ENCODE results near the gene FAM193A. TPM values are rescaled to one million over a fixed set of nuclear protein-coding genes. Genes with fewer than 3 reads are reported as not detected.
A peak's percentile ranks its signal among the peaks of the same experiment; 100 is the strongest.

The FAM193A gene
- total RNA-seq, 2 experiments from 2014 or later = 28.4 to 30.0 TPM

DNA sequence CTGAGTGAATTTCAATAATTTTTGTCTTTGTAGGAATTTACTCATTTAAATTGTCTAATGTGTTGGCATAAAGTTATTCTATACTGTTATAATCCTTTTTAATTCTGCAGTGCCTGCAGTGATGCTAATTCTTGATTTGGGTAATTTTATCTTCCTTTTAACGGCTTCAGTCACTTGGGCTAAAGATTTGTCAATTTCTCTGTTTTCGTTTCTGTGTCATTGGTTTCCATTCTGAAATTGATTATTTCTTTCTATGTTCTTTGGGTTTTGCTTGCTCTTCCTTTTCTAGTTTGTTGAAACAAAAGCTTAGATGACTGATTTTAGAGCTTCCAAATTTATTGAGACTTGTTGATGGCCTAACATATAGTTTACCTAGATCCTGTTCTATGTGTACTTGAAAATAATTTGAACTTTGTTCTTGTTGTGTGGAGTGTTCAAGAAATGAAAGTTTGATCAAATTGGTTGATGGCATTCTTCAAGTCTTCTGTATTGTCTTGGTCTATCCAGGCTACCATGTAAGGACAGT, 130.3 kb downstream of the FAM193A start:
- Mint-ChIP-seq H3K4me3 (peak overlapping the region; percentile 1), H3K27me3 (no peaks in the 10 kb centered on the region), H3K36me3 (ENCODE audit: low read depth) (peaks cover 84% of the 10 kb centered on the region), H3K9me3 (no peaks in the 10 kb centered on the region), H3K4me1 (ENCODE audit: low read depth) (peaks cover 21% of the 10 kb centered on the region), H3K27ac (peak overlapping the region; percentile 56)
- ATAC-seq (ENCODE audit: poor library complexity) (no peak), DNase-seq (no peak)
- no peak overlapping the region for H3K27ac ChIP-seq (ENCODE audit: low read depth in 1 of 2, low read length in 2 of 2)
- ChIA-PET CTCF (no interaction called here), POLR2A (interaction anchor here (0.9 kb wide), 1 partner anchor 58 kb away, joined by 3 read pairs; no protein-coding TSS in a partner anchor)
- H3K4me3 ChIP-seq (ENCODE audit: low read length) = no peak overlapping the region
- no peaks in the 10 kb centered on the region for H3K27me3 ChIP-seq (ENCODE audit: control insufficient read depth in 1 of 2, insufficient read depth in 2 of 2, low read length in 2 of 2)
- no peaks in the 10 kb centered on the region for H3K9me3 ChIP-seq (ENCODE audit: control insufficient read depth in 1 of 2, insufficient read depth in 1 of 2, low read length in 2 of 2)
- H3K4me1 ChIP-seq (ENCODE audit: insufficient read depth, low read length) = peaks cover 4% of the 10 kb centered on the region
- intact Hi-C loops (cut with DNase I, micrococcal nuclease) = no loop called here
- H3K36me3 ChIP-seq (ENCODE audit: insufficient read depth, low read length) = peaks cover 42% of the 10 kb centered on the region
- TF ChIP-seq, protein P1, sequence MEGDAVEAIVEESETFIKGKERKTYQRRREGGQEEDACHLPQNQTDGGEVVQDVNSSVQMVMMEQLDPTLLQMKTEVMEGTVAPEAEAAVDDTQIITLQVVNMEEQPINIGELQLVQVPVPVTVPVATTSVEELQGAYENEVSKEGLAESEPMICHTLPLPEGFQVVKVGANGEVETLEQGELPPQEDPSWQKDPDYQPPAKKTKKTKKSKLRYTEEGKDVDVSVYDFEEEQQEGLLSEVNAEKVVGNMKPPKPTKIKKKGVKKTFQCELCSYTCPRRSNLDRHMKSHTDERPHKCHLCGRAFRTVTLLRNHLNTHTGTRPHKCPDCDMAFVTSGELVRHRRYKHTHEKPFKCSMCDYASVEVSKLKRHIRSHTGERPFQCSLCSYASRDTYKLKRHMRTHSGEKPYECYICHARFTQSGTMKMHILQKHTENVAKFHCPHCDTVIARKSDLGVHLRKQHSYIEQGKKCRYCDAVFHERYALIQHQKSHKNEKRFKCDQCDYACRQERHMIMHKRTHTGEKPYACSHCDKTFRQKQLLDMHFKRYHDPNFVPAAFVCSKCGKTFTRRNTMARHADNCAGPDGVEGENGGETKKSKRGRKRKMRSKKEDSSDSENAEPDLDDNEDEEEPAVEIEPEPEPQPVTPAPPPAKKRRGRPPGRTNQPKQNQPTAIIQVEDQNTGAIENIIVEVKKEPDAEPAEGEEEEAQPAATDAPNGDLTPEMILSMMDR (IDR thresholded peaks at IDR 0.05) = no peak

DNA sequence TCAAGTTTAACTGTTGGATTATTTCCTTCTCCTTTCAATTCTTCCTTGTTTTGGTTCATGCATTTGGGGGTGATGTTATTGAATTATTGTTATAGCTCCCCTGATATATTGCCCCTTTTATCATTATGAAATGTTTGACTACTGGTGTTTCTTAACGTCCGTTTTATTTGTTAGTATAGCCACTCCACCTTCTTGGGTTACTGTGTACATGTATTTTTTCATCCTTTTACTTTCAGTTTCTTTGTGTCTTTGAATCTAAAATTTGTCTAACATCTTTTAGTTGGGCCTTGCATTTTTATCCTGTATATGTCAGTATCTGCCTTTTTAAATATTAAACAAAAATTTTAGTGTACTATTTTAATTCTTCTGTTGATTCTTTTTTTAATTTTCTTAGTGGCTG, 131.0 kb downstream of the FAM193A start:
- peak in 1 of 14 experiments; percentile 23 for DNase-seq
- Mint-ChIP-seq H3K27ac (peak overlapping the region; percentile 56), H3K9me3 (no peaks in the 10 kb centered on the region), H3K4me3 (peak overlapping the region; percentile 47), H3K27me3 (no peaks in the 10 kb centered on the region), H3K36me3 (ENCODE audit: low read depth) (peaks cover 87% of the 10 kb centered on the region), H3K4me1 (ENCODE audit: low read depth) (peaks cover 25% of the 10 kb centered on the region)
- peaks cover 47% of the 10 kb centered on the region for H3K36me3 ChIP-seq (ENCODE audit: insufficient read depth, low read length)
- CTCF ChIA-PET = no interaction called here
- H3K27ac ChIP-seq (ENCODE audit: low read depth in 1 of 2, low read length in 2 of 2) = no peak overlapping the region
- no peaks in the 10 kb centered on the region for H3K27me3 ChIP-seq (ENCODE audit: control insufficient read depth in 1 of 2, insufficient read depth in 2 of 2, low read length in 2 of 2)
- no peak overlapping the region for H3K4me3 ChIP-seq (ENCODE audit: low read length)
- H3K4me1 ChIP-seq (ENCODE audit: insufficient read depth, low read length) = peaks cover 4% of the 10 kb centered on the region
- no peak for ATAC-seq (ENCODE audit: poor library complexity)
- POLR2A ChIA-PET = interaction anchor here (0.9 kb wide), 1 partner anchor 57 kb away, joined by 3 read pairs; no protein-coding TSS in a partner anchor
- no peaks in the 10 kb centered on the region for H3K9me3 ChIP-seq (ENCODE audit: control insufficient read depth in 1 of 2, insufficient read depth in 1 of 2, low read length in 2 of 2)
- intact Hi-C loops (cut with DNase I, micrococcal nuclease) = no loop called here
- TF ChIP-seq, protein P1 (IDR thresholded peaks at IDR 0.05) = no peak

DNA sequence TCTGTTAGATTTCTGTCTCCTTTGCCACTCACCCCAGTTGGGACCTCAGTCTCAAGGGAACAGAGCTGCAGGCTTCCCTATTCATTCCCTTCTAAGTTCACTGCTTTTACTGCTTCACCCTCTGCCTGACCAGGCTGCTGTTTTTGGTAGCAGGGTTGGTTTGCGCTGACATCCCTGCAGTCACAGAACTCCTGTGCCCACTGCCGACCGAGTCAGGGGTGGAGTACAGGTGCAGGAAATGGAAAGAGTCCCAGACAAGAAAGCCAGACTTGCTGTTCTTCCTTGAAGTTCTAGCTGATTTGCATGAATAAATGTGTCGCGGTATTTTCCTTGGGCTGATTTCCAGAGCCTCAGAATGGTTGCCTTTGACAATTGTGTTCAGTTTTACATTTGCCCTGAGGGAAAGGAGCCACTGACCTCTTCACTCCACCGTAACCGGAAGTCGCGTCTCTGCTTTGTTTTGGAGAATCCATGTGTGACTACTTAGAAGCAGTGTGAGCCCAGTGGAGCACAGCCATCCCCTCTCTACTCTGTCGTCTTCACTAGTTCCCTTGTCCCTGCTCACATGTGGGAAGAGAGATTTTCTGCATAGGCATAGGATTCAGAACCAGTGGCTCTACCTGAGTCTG, 134.9 kb downstream of the FAM193A start:
- peaks cover 93% of the 10 kb centered on the region for H3K36me3 Mint-ChIP-seq (ENCODE audit: low read depth)
- TF ChIP-seq, protein P1 (IDR thresholded peaks at IDR 0.05) = no peak
- CTCF ChIA-PET = no interaction called here
- Histone ChIP-seq H3K4me3 (ENCODE audit: low read length) (no peak overlapping the region), H3K4me1 (ENCODE audit: insufficient read depth, low read length) (peaks cover 4% of the 10 kb centered on the region), H3K27me3 (ENCODE audit: control insufficient read depth in 1 of 2, insufficient read depth in 2 of 2, low read length in 2 of 2) (no peaks in the 10 kb centered on the region), H3K27ac (ENCODE audit: low read depth in 1 of 2, low read length in 2 of 2) (no peak overlapping the region), H3K36me3 (ENCODE audit: insufficient read depth, low read length) (peaks cover 64% of the 10 kb centered on the region), H3K9me3 (ENCODE audit: control insufficient read depth in 1 of 2, insufficient read depth in 1 of 2, low read length in 2 of 2) (no peaks in the 10 kb centered on the region)
- H3K4me1 Mint-ChIP-seq (ENCODE audit: low read depth) = peaks cover 20% of the 10 kb centered on the region
- no peak for ATAC-seq (ENCODE audit: poor library complexity)
- H3K27ac Mint-ChIP-seq = no peak overlapping the region
- H3K27me3 Mint-ChIP-seq = no peaks in the 10 kb centered on the region
- intact Hi-C loops (cut with DNase I, micrococcal nuclease) = no loop called here
- no peaks in the 10 kb centered on the region for H3K9me3 Mint-ChIP-seq
- no peak for DNase-seq
- POLR2A ChIA-PET = no interaction called here
- H3K4me3 Mint-ChIP-seq = no peak overlapping the region

Measured in CD4-positive, alpha-beta T cell (primary cell).